Pulmonary artery endothelial cell (primary cell): Measurements from ENCODE around the gene MTHFD1L. TPM values are rescaled to one million over a fixed set of nuclear protein-coding genes. Genes with fewer than 3 reads are reported as not detected.

Source experiments
- DNase-seq: peaks from one replicate; pipeline ENCODE4 v3.0.0-alpha.2; 2011; ENCODE audit warnings: low read depth, low spot score
- total RNA-seq: library from RNA; depleted of rRNA; stranded (reverse); fragments of >200 nt; gene quantifications from 2 replicates; pipeline ENCODE4 v1.2.3, GENCODE V29; 2014

The MTHFD1L gene
- total RNA-seq, 1 donor from 2014 or later = 69.3 TPM

- DNase-seq = no peak
These were observed 122.5 kb downstream of the MTHFD1L start for GRCh38 chr6:150987855-150988464.

GRCh38 chr6:150991487-150991886 lies 126.0 kb downstream of the MTHFD1L start:
- no peak for DNase-seq

GRCh38 chr6:150992262-150992661 lies 126.8 kb downstream of the MTHFD1L start:
- no peak for DNase-seq

- no peak for DNase-seq
These were observed 127.2 kb downstream of the MTHFD1L start for GRCh38 chr6:150992703-150993102.

GRCh38 chr6:150993253-150993652 lies 127.8 kb downstream of the MTHFD1L start:
- no peak for DNase-seq

- no peak for DNase-seq
These were observed 128.5 kb downstream of the MTHFD1L start for GRCh38 chr6:150994026-150994425.

- DNase-seq = no peak
These were observed 131.5 kb downstream of the MTHFD1L start for GRCh38 chr6:150996968-150997367.

- DNase-seq = no peak
These were observed 133.6 kb downstream of the MTHFD1L start for GRCh38 chr6:150999107-150999506.

GRCh38 chr6:150999576-150999975 lies 134.1 kb downstream of the MTHFD1L start:
- no peak for DNase-seq

GRCh38 chr6:151001387-151002056 lies 136.0 kb downstream of the MTHFD1L start:
- DNase-seq = no peak

GRCh38 chr6:151002057-151002450 lies 136.6 kb downstream of the MTHFD1L start:
- DNase-seq = no peak

- no peak for DNase-seq
These were observed 137.0 kb downstream of the MTHFD1L start for GRCh38 chr6:151002491-151002935.

- peak; percentile 98 for DNase-seq
These were observed 139.0 kb downstream of the MTHFD1L start for GRCh38 chr6:151004383-151005024.

GRCh38 chr6:151005164-151005563 lies 139.7 kb downstream of the MTHFD1L start:
- no peak for DNase-seq

GRCh38 chr6:151005896-151006632 lies 140.6 kb downstream of the MTHFD1L start:
- DNase-seq = no peak

GRCh38 chr6:151007076-151007475 lies 141.6 kb downstream of the MTHFD1L start:
- no peak for DNase-seq

GRCh38 chr6:151007922-151008321 lies 142.4 kb downstream of the MTHFD1L start:
- DNase-seq = no peak

- no peak for DNase-seq
These were observed 142.9 kb downstream of the MTHFD1L start for GRCh38 chr6:151008425-151008824.

GRCh38 chr6:151009576-151009975 lies 144.1 kb downstream of the MTHFD1L start:
- DNase-seq = no peak

GRCh38 chr6:151010071-151010470 lies 144.6 kb downstream of the MTHFD1L start:
- DNase-seq = no peak

GRCh38 chr6:151012321-151013294 lies 147.1 kb downstream of the MTHFD1L start:
- DNase-seq = no peak
